OCI-LY3 (cell line): ENCODE measurements around the gene PRSS23.

Experiments used
- H2AFZ ChIP-seq: fragments of 200-600, 300-600 bp; shearing (Covaris generic); 2 replicates; pipeline ENCODE4 v1.6.0; 2014; ENCODE audit warnings: antibody characterized with exemption, low read depth, low read length
- H3K27ac ChIP-seq: fragments of 200-600, 300-600 bp; sonication (generic); 2 replicates; pipeline ENCODE4 v1.5.1; 2014; ENCODE audit warnings: mild to moderate bottlenecking, low read length, moderate library complexity, mixed read lengths
- H3K27me3 ChIP-seq: fragments of 200-600, 300-600 bp; sonication (generic); 2 replicates; pipeline ENCODE4 v1.6.1; 2014; ENCODE audit warnings: low read depth, low read length, mixed read lengths
- H3K36me3 ChIP-seq: fragments of 200-600, 300-600 bp; sonication (generic); replicated peaks from 2 replicates; pipeline ENCODE3; 2014; ENCODE audit warnings: low read depth, low read length, mixed read lengths
- H3K4me1 ChIP-seq: fragments of 300-600, 200-600 bp; sonication (generic); 2 replicates; pipeline ENCODE4 v1.6.1; 2014; ENCODE audit warnings: low read length, mixed read lengths
- H3K4me2 ChIP-seq: fragments of 200-600, 300-600 bp; sonication (generic); 2 replicates; pipeline ENCODE4 v1.6.1; 2014; ENCODE audit warnings: low read length, mixed read lengths
- H3K4me3 ChIP-seq: fragments of 300-600, 200-600 bp; sonication (generic); 2 replicates; pipeline ENCODE4 v1.5.1; 2014; ENCODE audit warnings: antibody characterized with exemption, mild to moderate bottlenecking, low read length, moderate library complexity
- H3K79me2 ChIP-seq: fragments of 300-600, 200-600 bp; shearing (Covaris generic); 2 replicates; pipeline ENCODE4 v1.6.1; 2014; ENCODE audit warnings: mild to moderate bottlenecking, low read length, mixed read lengths
- H3K9ac ChIP-seq: fragments of 300-600, 200-600 bp; shearing (Covaris generic); 2 replicates; pipeline ENCODE4 v1.6.0; 2014; ENCODE audit warnings: mild to moderate bottlenecking, low read length, moderate library complexity
- H3K9me3 ChIP-seq: fragments of 200-600, 300-600 bp; shearing (Covaris generic); 2 replicates; pipeline ENCODE4 v1.6.1; 2014; ENCODE audit warnings: low read length, mixed read lengths; ENCODE audit not compliant: insufficient read depth
- H4K20me1 ChIP-seq: fragments of 200-600, 300-600 bp; sonication (generic); 2 replicates; pipeline ENCODE4 v1.6.1; 2016; ENCODE audit warnings: low read length, mixed read lengths; ENCODE audit not compliant: insufficient read depth
- CTCF ChIP-seq: fragments of 200-600, 300-600 bp; sonication (generic); IDR thresholded peaks from 2 replicates; pipeline ENCODE4 v1.5.1; 2014; ENCODE audit warnings: antibody characterized with exemption, low read length, low read depth
- EZH2phosphoT487 ChIP-seq: fragments of 200-600 bp; shearing (Covaris generic); IDR thresholded peaks from 2 replicates; pipeline ENCODE4 v1.6.1; 2018; ENCODE audit warnings: antibody characterized with exemption, mixed run types, low read depth

The PRSS23 gene

DNA sequence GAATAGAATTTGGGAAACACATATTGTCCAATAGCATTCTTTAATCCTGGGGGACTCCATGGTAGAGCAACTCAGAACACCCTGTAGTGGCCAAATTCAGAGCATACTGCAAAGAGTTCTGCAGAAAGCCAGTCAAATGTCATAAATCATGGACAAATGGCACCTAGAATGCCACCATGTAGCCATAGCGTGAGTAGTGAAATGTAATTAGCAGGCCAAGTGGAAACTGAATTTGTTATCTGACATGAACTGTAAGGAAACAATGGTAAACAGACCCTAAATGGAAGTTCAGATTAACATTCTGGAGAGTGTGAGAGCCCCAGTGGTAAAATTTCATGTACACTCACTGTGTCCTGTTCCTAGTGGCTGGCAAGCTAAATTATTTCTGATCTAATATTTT is 7.0 kb upstream of the PRSS23 start:
- Histone ChIP-seq H3K27me3 (no peaks in the 10 kb centered on the region), H3K4me2 (no peak overlapping the region), H3K4me1 (no peaks in the 10 kb centered on the region), H3K9ac (no peak overlapping the region), H4K20me1 (no peaks in the 10 kb centered on the region), H2AFZ (no peak overlapping the region), H3K9me3 (no peaks in the 10 kb centered on the region), H3K79me2 (no peaks in the 10 kb centered on the region), H3K36me3 (no peaks in the 10 kb centered on the region), H3K4me3 (no peak overlapping the region), H3K27ac (no peak overlapping the region)
- TF ChIP-seq EZH2phosphoT487 (no peak), CTCF (no peak)

- Histone ChIP-seq H3K27ac (no peak overlapping the region), H3K9me3 (no peaks in the 10 kb centered on the region), H3K4me2 (no peak overlapping the region), H3K9ac (no peak overlapping the region), H3K27me3 (no peaks in the 10 kb centered on the region), H3K4me3 (no peak overlapping the region), H2AFZ (no peak overlapping the region), H3K36me3 (no peaks in the 10 kb centered on the region), H3K79me2 (no peaks in the 10 kb centered on the region), H4K20me1 (no peaks in the 10 kb centered on the region), H3K4me1 (no peaks in the 10 kb centered on the region)
- no peak for TF ChIP-seq EZH2phosphoT487
- no peak for TF ChIP-seq CTCF
Observed at GRCh38 chr11:86795511-86795910, 4.8 kb upstream of the PRSS23 start.

DNA sequence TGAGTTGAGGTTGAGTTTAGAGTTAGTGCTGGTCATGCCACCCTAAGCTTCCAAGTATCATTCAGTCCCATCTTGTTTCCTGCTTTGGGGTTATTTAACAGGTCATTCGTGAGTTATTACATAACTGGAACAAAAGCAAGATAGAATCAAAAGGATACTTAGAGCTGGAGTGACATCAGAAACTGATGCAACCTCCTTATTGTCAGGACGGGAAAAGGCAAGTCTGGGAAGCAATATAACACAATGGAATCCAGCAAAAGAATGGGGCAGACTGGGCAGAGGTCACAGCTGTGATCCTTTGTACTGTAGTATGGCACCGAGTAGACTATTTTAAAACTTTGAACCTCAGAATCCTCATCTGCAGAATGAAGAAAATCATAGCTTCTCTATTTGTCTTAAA is 4.4 kb upstream of the PRSS23 start:
- no peak overlapping the region for H3K27ac ChIP-seq
- H3K4me3 ChIP-seq: no peak overlapping the region
- H3K4me1 ChIP-seq: no peaks in the 10 kb centered on the region
- H3K9ac ChIP-seq: no peak overlapping the region
- no peaks in the 10 kb centered on the region for H3K27me3 ChIP-seq
- H3K4me2 ChIP-seq: no peak overlapping the region
- no peaks in the 10 kb centered on the region for H3K79me2 ChIP-seq
- H4K20me1 ChIP-seq: no peaks in the 10 kb centered on the region
- no peaks in the 10 kb centered on the region for H3K36me3 ChIP-seq
- H3K9me3 ChIP-seq: no peaks in the 10 kb centered on the region
- H2AFZ ChIP-seq: no peak overlapping the region
- no peak for TF ChIP-seq CTCF
- no peak for TF ChIP-seq EZH2phosphoT487

- peaks cover 9% of the 10 kb centered on the region for H3K27me3 ChIP-seq
- TF ChIP-seq CTCF (no peak), EZH2phosphoT487 (no peak)
- H3K27ac ChIP-seq: no peak overlapping the region
- no peaks in the 10 kb centered on the region for H3K4me1 ChIP-seq
- no peaks in the 10 kb centered on the region for H3K9me3 ChIP-seq
- no peak overlapping the region for H3K9ac ChIP-seq
- H3K4me3 ChIP-seq: no peak overlapping the region
- no peak overlapping the region for H3K4me2 ChIP-seq
- no peak overlapping the region for H2AFZ ChIP-seq
- H4K20me1 ChIP-seq: no peaks in the 10 kb centered on the region
- no peaks in the 10 kb centered on the region for H3K79me2 ChIP-seq
- H3K36me3 ChIP-seq: no peaks in the 10 kb centered on the region
Observed at GRCh38 chr11:86797133-86797532, 3.2 kb upstream of the PRSS23 start.
